ENCODE data around the gene KNSTRN. TPM values are rescaled to one million over a fixed set of nuclear protein-coding genes. Genes with fewer than 3 reads are reported as not detected.

Gene KNSTRN
- total and polyA plus RNA-seq, 4 donors: 7.5 to 16.6 (median 14.0) TPM

DNA sequence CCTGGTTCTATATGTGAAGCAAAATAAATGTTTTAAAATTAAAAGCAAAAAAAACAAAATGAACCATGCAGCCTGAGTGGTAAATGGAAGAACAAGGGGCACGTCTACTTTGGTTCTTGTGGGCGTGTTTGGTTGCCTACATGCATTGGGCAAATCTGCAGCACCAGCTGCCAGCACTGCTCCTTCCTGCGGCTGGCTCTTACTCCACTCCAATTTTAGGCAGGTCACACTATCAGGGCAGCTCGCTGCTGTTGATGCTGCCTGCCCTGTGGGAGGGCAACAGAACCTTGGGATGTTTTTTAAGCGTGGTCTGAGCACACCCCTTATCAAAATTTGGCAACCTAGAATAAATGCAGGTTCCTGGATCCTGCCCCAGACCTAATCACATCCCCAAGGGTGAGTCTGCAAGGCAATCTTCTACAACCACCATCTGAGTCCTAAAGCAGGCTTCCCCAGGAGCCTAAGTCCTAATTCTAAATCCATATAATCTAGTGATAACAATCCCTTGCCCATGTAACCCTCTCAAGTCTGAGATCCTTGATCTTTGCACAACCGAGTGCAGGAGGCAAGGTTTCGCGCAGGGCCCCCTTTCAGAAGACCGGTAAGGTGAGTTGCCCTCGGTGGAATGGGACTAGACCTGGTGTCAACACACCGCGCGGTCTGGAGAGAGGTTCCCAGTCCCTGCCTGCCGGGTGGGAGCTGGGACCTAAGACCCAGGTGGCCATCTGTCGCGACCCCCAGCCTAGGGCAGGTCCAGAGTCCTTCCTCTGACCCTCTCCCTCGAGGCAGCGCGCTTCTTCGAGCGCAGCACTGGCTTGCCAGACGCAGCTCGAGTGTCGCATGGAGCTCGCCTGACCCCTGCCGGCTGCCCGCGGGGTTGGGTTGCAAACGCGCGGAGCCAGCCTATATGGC, 39.0 kb downstream of the KNSTRN start:
- Histone ChIP-seq H3K27ac (ENCODE audit: low read depth in 1 of 2, low read length in 1 of 2) (no peak overlapping the region), H3K4me3 (no peak overlapping the region), H3K4me1 (ENCODE audit: control insufficient read depth in 5 of 5, insufficient read depth in 5 of 5, low read length in 5 of 5) (peaks cover 0 to 3% (median 0%) of the 10 kb centered on the region in 5 donors), H3K36me3 (ENCODE audit: control insufficient read depth in 4 of 4, insufficient read depth in 4 of 4, low read length in 4 of 4) (peaks cover 0 to 8% (median 2%) of the 10 kb centered on the region in 4 donors), H3K27me3 (ENCODE audit: control insufficient read depth in 3 of 3, insufficient read depth in 3 of 3, low read length in 2 of 3) (no peaks in the 10 kb centered on the region), H3K9me3 (ENCODE audit: control insufficient read depth in 4 of 4, insufficient read depth in 3 of 4, low read length in 3 of 4) (no peaks in the 10 kb centered on the region), H3K9ac (ENCODE audit: insufficient read depth in 1 of 2, low read length in 2 of 2) (no peak overlapping the region)
- peak; percentile 88 for ATAC-seq (ENCODE audit: insufficient read depth, low FRiP score)
- WGBS, 2 donors: 15% methylated on average over 31 of the region's 31 CpGs
- DNase-seq: peak; percentile 77 to 82 (median 77)
- TF ChIP-seq, protein P1, sequence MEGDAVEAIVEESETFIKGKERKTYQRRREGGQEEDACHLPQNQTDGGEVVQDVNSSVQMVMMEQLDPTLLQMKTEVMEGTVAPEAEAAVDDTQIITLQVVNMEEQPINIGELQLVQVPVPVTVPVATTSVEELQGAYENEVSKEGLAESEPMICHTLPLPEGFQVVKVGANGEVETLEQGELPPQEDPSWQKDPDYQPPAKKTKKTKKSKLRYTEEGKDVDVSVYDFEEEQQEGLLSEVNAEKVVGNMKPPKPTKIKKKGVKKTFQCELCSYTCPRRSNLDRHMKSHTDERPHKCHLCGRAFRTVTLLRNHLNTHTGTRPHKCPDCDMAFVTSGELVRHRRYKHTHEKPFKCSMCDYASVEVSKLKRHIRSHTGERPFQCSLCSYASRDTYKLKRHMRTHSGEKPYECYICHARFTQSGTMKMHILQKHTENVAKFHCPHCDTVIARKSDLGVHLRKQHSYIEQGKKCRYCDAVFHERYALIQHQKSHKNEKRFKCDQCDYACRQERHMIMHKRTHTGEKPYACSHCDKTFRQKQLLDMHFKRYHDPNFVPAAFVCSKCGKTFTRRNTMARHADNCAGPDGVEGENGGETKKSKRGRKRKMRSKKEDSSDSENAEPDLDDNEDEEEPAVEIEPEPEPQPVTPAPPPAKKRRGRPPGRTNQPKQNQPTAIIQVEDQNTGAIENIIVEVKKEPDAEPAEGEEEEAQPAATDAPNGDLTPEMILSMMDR (IDR thresholded peaks at IDR 0.05; ENCODE audit: control extremely low read depth, extremely low read depth): peak; percentile 93

DNA sequence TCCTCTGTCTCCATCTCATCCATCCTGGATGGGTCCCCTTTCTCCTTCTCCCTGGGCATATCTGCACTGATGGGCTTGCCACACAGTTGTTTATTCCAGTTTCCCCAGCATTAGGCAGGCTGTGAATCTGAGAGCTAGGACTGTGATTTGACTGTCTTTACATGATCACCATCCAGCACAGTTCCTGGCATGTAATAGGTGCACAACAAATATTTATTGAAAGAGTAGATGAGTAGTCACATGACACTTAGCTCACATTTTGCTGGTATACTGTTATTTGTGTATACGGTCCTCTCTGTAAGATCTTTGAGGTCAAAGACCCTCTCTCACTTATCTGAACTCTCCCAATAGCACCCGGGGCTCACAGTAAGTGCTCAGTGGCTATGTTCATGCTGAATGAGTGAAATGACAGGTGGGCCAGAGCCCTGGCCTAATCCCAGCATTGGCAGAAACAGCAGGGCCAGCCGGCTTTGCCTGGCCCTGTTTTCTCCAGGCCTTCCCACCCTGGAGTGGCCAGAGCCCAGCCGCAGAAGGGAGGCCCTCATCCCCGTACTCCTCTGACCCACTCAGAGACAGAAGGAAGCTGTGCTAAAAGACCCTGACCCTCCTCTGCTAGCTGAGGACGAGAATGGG, 42.1 kb downstream of the KNSTRN start:
- peaks cover 0 to 2% (median 0%) of the 10 kb centered on the region in 4 donors for H3K9me3 ChIP-seq (ENCODE audit: control insufficient read depth in 4 of 4, insufficient read depth in 3 of 4, low read length in 3 of 4)
- DNase-seq: no peak
- no peak overlapping the region for H3K4me3 ChIP-seq
- TF ChIP-seq, protein P1 (IDR thresholded peaks at IDR 0.05; ENCODE audit: control extremely low read depth, extremely low read depth): no peak
- H3K36me3 ChIP-seq (ENCODE audit: control insufficient read depth in 4 of 4, insufficient read depth in 4 of 4, low read length in 4 of 4): no peaks in the 10 kb centered on the region
- WGBS, 2 donors: 91 to 95% methylated on average over 6 of the region's 6 CpGs
- H3K4me1 ChIP-seq (ENCODE audit: control insufficient read depth in 5 of 5, insufficient read depth in 5 of 5, low read length in 5 of 5): peaks cover 0 to 3% (median 0%) of the 10 kb centered on the region in 5 donors
- no peak for ATAC-seq (ENCODE audit: insufficient read depth, low FRiP score)
- H3K27me3 ChIP-seq (ENCODE audit: control insufficient read depth in 3 of 3, insufficient read depth in 3 of 3, low read length in 2 of 3): no peaks in the 10 kb centered on the region
- no peak overlapping the region for H3K9ac ChIP-seq (ENCODE audit: insufficient read depth in 1 of 2, low read length in 2 of 2)
- H3K27ac ChIP-seq (ENCODE audit: low read depth in 1 of 2, low read length in 1 of 2): no peak overlapping the region

DNA sequence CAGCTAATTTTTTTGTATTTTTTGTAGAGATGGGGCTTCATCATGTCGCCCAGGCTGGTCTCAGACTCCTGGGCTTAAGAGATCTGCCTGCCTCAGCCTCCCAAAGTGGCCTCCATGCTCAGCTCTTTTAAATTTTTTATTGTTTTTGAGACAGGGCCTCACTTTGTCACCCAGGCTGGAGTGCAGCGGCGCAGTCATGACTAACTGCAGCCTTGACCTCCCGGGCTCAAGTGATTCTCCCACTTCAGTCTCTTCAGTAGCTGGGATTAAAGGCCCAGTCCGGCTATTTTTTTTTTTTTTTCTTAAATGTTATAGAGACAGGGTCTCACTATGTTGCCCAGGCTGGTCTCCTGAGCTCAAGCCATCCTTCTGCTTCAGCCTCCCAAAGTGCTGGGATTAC, 43.2 kb downstream of the KNSTRN start:
- H3K27me3 ChIP-seq (ENCODE audit: control insufficient read depth in 3 of 3, insufficient read depth in 3 of 3, low read length in 2 of 3): no peaks in the 10 kb centered on the region
- WGBS, 2 donors: 95% methylated on average over 5 of the region's 5 CpGs
- no peak overlapping the region for H3K9ac ChIP-seq (ENCODE audit: insufficient read depth in 1 of 2, low read length in 2 of 2)
- H3K4me1 ChIP-seq (ENCODE audit: control insufficient read depth in 5 of 5, insufficient read depth in 5 of 5, low read length in 5 of 5): peaks cover 0 to 3% (median 0%) of the 10 kb centered on the region in 5 donors
- no peaks in the 10 kb centered on the region for H3K36me3 ChIP-seq (ENCODE audit: control insufficient read depth in 4 of 4, insufficient read depth in 4 of 4, low read length in 4 of 4)
- TF ChIP-seq, protein P1 (IDR thresholded peaks at IDR 0.05; ENCODE audit: control extremely low read depth, extremely low read depth): no peak
- no peak overlapping the region for H3K27ac ChIP-seq (ENCODE audit: low read depth in 1 of 2, low read length in 1 of 2)
- H3K9me3 ChIP-seq (ENCODE audit: control insufficient read depth in 4 of 4, insufficient read depth in 3 of 4, low read length in 3 of 4): peaks cover 0 to 2% (median 0%) of the 10 kb centered on the region in 4 donors
- DNase-seq: no peak
- H3K4me3 ChIP-seq: no peak overlapping the region
- ATAC-seq (ENCODE audit: insufficient read depth, low FRiP score): no peak

Measured in lung (tissue), 12 donors.